HCT116 (cell line): Measurements from ENCODE around the gene PLEKHG3. TPM values are rescaled to one million over a fixed set of nuclear protein-coding genes. Genes with fewer than 3 reads are reported as not detected.

Experiments used
- ATAC-seq: fragments of 200-7000 bp; cut with Tn5 transposase; 2 replicates; pipeline ENCODE4 v1.9.1; 2020; ENCODE audit warnings: mild to moderate bottlenecking, moderate library complexity
- BruUV-seq: library from RNA; stranded (reverse); fragments of 400-500 nt; replicated peaks from 2 replicates; lab custom pipeline; 2021; lab: Mats Ljungman, UMichigan
- CTCF ChIA-PET: fragments of 300-600 bp; sonication (Branson Sonifier 250); formaldehyde crosslinking; loops from one replicate; lab custom pipeline; 2021; ENCODE audit warnings: antibody characterized with exemption; lab: Charles Lee
- POLR2A ChIA-PET: fragments of 300-600, 350-600 bp; sonication (Branson Sonifier 250); formaldehyde crosslinking; loops from one replicate; lab custom pipeline; 2021; ENCODE audit warnings: antibody characterized with exemption; lab: Charles Lee
- RAD21 ChIA-PET, 2 experiments: fragments of 300-600 bp; sonication (Branson Sonifier 250); formaldehyde crosslinking; loops; one replicate each; lab custom pipeline; 2023; ENCODE audit warnings: low total read pairs in 2 of 2; ENCODE audit not compliant: uncharacterized antibody in 2 of 2, unreplicated experiment in 2 of 2, low non-redundant PET in 1 of 2; lab: Charles Lee
- DNase-seq: peaks from one replicate; pipeline ENCODE4 v3.0.0-alpha.2; 2010; ENCODE audit warnings: low read depth, low spot score
- H2AFZ ChIP-seq: fragments of 200-600 bp; shearing (Covaris generic), sonication (generic); 2 replicates; pipeline ENCODE4 v1.6.1; 2017; ENCODE audit warnings: low read depth, mixed run types, mixed read lengths, antibody characterized with exemption, low read length; ENCODE audit not compliant: poor library complexity, severe bottlenecking
- H3K27ac ChIP-seq: 2 replicates; pipeline ENCODE4 v1.5.1; 2012; ENCODE audit warnings: low read depth, low read length
- H3K27me3 ChIP-seq: fragments of 200-600 bp; sonication (generic); 2 replicates; pipeline ENCODE4 v1.6.1; 2016; ENCODE audit warnings: mixed run types, low read length, mixed read lengths; ENCODE audit not compliant: insufficient read depth
- H3K36me3 ChIP-seq, 2 experiments: fragments of 200-500 bp in 1 of 2; fragments of 200-600 bp in 1 of 2; sonication (Bioruptor generic) in 1 of 2; sonication (generic) in 1 of 2; 2 replicates each; pipeline versions ENCODE4 v1.5.1 to v1.6.1; 2014 to 2016; ENCODE audit warnings: low read length in 2 of 2, inconsistent platforms in 1 of 2, mixed read lengths in 1 of 2, mixed run types in 1 of 2; ENCODE audit not compliant: insufficient read depth in 2 of 2, control insufficient read depth in 1 of 2
- H3K4me1 ChIP-seq, 2 experiments: fragments of 200-600 bp in 1 of 2; sonication (generic) in 1 of 2; 2 replicates each; pipeline versions ENCODE4 v1.5.1 to v1.6.1; 2012 to 2017; ENCODE audit warnings: low read length in 2 of 2, inconsistent platforms in 1 of 2, mild to moderate bottlenecking in 1 of 2, mixed read lengths in 1 of 2, mixed run types in 1 of 2, moderate library complexity in 1 of 2; ENCODE audit not compliant: insufficient read depth in 2 of 2, control insufficient read depth in 1 of 2
- H3K4me2 ChIP-seq: fragments of 200-600 bp; sonication (generic); 2 replicates; pipeline ENCODE4 v1.6.1; 2017; ENCODE audit warnings: mixed run types, low read length, mixed read lengths
- H3K4me3 ChIP-seq, 2 experiments: fragments of 200-600 bp in 1 of 2; sonication (generic) in 1 of 2; replicated peaks in 1 of 2; 2 replicates each; pipeline ENCODE4 v1.5.1; 2011 to 2016; ENCODE audit warnings: low read length in 2 of 2, control low read depth in 1 of 2, low read depth in 1 of 2, mild to moderate bottlenecking in 1 of 2, mixed read lengths in 1 of 2, mixed run types in 1 of 2
- H3K79me2 ChIP-seq: fragments of 200-600 bp; sonication (generic); 2 replicates; pipeline ENCODE4 v1.6.1; 2017; ENCODE audit warnings: mild to moderate bottlenecking, mixed run types, low read length, moderate library complexity, mixed read lengths; ENCODE audit not compliant: insufficient read depth
- H3K9ac ChIP-seq: fragments of 200-600 bp; sonication (generic); 2 replicates; pipeline ENCODE4 v1.6.1; 2016; ENCODE audit warnings: low read length, mixed read lengths
- H3K9me2 ChIP-seq: fragments of 200-600 bp; sonication (generic), shearing (Covaris generic); 2 replicates; pipeline ENCODE4 v1.6.1; 2017; ENCODE audit warnings: mixed run types, mild to moderate bottlenecking, moderate library complexity; ENCODE audit not compliant: insufficient read depth
- H3K9me3 ChIP-seq, 2 experiments: fragments of 200-500 bp in 1 of 2; fragments of 200-600 bp in 1 of 2; sonication (Bioruptor generic) in 1 of 2; sonication (generic) in 1 of 2; 2 replicates each; pipeline ENCODE4 v1.6.1; 2014 to 2017; ENCODE audit warnings: low read length in 2 of 2, mixed read lengths in 2 of 2, inconsistent platforms in 1 of 2, low read depth in 1 of 2, mild to moderate bottlenecking in 1 of 2, mixed run types in 1 of 2, moderate library complexity in 1 of 2; ENCODE audit not compliant: control insufficient read depth in 1 of 2, insufficient read depth in 1 of 2
- H4K20me1 ChIP-seq: fragments of 200-600 bp; sonication (generic), shearing (Covaris generic); 2 replicates; pipeline ENCODE4 v1.6.1; 2017; ENCODE audit warnings: mixed run types, mild to moderate bottlenecking, moderate library complexity; ENCODE audit not compliant: insufficient read depth
- ATF3 ChIP-seq: IDR thresholded peaks from 2 replicates; pipeline ENCODE4 v1.6.1; 2012
- CBX3 ChIP-seq: IDR thresholded peaks from 2 replicates; pipeline ENCODE4 v1.6.1; 2012; ENCODE audit warnings: low read depth
- CEBPB ChIP-seq: IDR thresholded peaks from 2 replicates; pipeline ENCODE4 v1.6.1; 2012; ENCODE audit warnings: low read depth
- CTCF ChIP-seq, 3 experiments: fragments of 200-600 bp in 1 of 3; sonication (generic) in 1 of 3; IDR thresholded peaks in 2 of 3; conservative IDR thresholded peaks in 1 of 3; 2 replicates each; pipeline ENCODE4 v1.5.1; 2012 to 2017; ENCODE audit warnings: low read depth in 2 of 3, low read length in 2 of 3, antibody characterized with exemption in 1 of 3, borderline replicate concordance in 1 of 3, control low read depth in 1 of 3, mild to moderate bottlenecking in 1 of 3, mixed read lengths in 1 of 3, mixed run types in 1 of 3, moderate library complexity in 1 of 3; ENCODE audit not compliant: insufficient read depth in 1 of 3
- ELF1 ChIP-seq: IDR thresholded peaks from 2 replicates; pipeline ENCODE4 v1.6.1; 2012; ENCODE audit warnings: low read depth, borderline replicate concordance
- EZH2phosphoT487 ChIP-seq: fragments of 200-600 bp; IDR thresholded peaks from 2 replicates; pipeline ENCODE4 v1.6.1; 2018; ENCODE audit warnings: antibody characterized with exemption, borderline replicate concordance
- FOSL1 ChIP-seq: IDR thresholded peaks from 2 replicates; pipeline ENCODE4 v1.6.1; 2012; ENCODE audit warnings: low read depth
- JUND ChIP-seq: IDR thresholded peaks from 2 replicates; pipeline ENCODE4 v1.6.1; 2012
- MAX ChIP-seq: IDR thresholded peaks from 2 replicates; pipeline ENCODE4 v1.6.1; 2012
- POLR2A ChIP-seq: IDR thresholded peaks from 2 replicates; pipeline ENCODE4 v1.7.0; 2011; ENCODE audit warnings: borderline replicate concordance; ENCODE audit not compliant: insufficient read depth, insufficient read length; ENCODE audit errors: extremely low read depth
- POLR2AphosphoS5 ChIP-seq: IDR thresholded peaks from 2 replicates; pipeline ENCODE4 v1.6.1; 2011; ENCODE audit warnings: mild to moderate bottlenecking, low read depth, low read length, moderate library complexity
- REST ChIP-seq: IDR thresholded peaks from 2 replicates; pipeline ENCODE4 v1.6.1; 2012; ENCODE audit warnings: low read depth
- SIN3A ChIP-seq: IDR thresholded peaks from 2 replicates; pipeline ENCODE4 v1.6.1; 2012; ENCODE audit warnings: low read depth
- SP1 ChIP-seq: IDR thresholded peaks from 2 replicates; pipeline ENCODE4 v1.6.1; 2012; ENCODE audit warnings: low read depth
- TCF7L2 ChIP-seq: IDR thresholded peaks from 2 replicates; pipeline ENCODE4 v1.7.0; 2011; ENCODE audit warnings: borderline replicate concordance, inconsistent platforms; ENCODE audit not compliant: insufficient read depth, insufficient read length; ENCODE audit errors: extremely low read depth
- YY1 ChIP-seq: IDR thresholded peaks from 2 replicates; pipeline ENCODE4 v1.6.1; 2011; ENCODE audit warnings: low read length, low read depth, moderate library complexity, mild to moderate bottlenecking; ENCODE audit not compliant: insufficient replicate concordance; ENCODE audit errors: extremely low read depth
- ZBTB33 ChIP-seq: IDR thresholded peaks from 2 replicates; pipeline ENCODE4 v1.6.1; 2011; ENCODE audit warnings: mild to moderate bottlenecking, low read length, moderate library complexity; ENCODE audit not compliant: insufficient replicate concordance; ENCODE audit errors: extremely low read depth
- ZNF274 ChIP-seq: fragments of 200-500 bp; sonication (Bioruptor generic); IDR thresholded peaks from 2 replicates; pipeline ENCODE4 v1.6.1; 2014; ENCODE audit warnings: mild to moderate bottlenecking, low read depth, low read length, inconsistent platforms
- intact Hi-C: fragments of 100-400 bp; cut with micrococcal nuclease; formaldehyde crosslinking; loops from 2 replicates; pipeline ENCODE4 v1.10.0; 2022
- total RNA-seq: library from RNA; stranded (reverse); gene quantifications from one replicate; pipeline ENCODE4 v1.2.1, GENCODE V29; 2021; ENCODE audit not compliant: unreplicated experiment

The PLEKHG3 gene
- total RNA-seq, 1 experiment from 2014 or later, result 55.6 TPM

GRCh38 chr14:64792231-64792630 lies 88.0 kb downstream of the PLEKHG3 start:
- intact Hi-C loops, result no loop called here
- Histone ChIP-seq H3K4me3 (no peak overlapping the region), H3K79me2 (no peaks in the 10 kb centered on the region), H3K9me3 (no peaks in the 10 kb centered on the region), H3K9ac (no peak overlapping the region), H3K9me2 (no peaks in the 10 kb centered on the region), H4K20me1 (no peaks in the 10 kb centered on the region), H3K36me3 (no peaks in the 10 kb centered on the region), H2AFZ (no peak overlapping the region), H3K4me2 (no peak overlapping the region), H3K27ac (no peak overlapping the region), H3K4me1 (peaks cover 2 to 11% of the 10 kb centered on the region in 2 experiments; a peak in 2 of 4 replicates), H3K27me3 (no peaks in the 10 kb centered on the region)
- POLR2A ChIA-PET, result interaction anchor here (1.0 kb wide), 1 partner anchor 23 kb away, joined by 3 read pairs; no protein-coding TSS in a partner anchor
- TF ChIP-seq ZBTB33 (no peak), POLR2AphosphoS5 (no peak), TCF7L2 (no peak), EZH2phosphoT487 (no peak), SP1 (no peak), YY1 (no peak), MAX (no peak), POLR2A (no peak), CEBPB (no peak), ELF1 (no peak), CBX3 (no peak), SIN3A (no peak), CTCF (IDR thresholded peaks at IDR 0.05 in 2 of 3, conservative IDR thresholded peaks at IDR 0.05 in 1 of 3; ENCODE audit: borderline replicate concordance in 1 of 3, insufficient read depth in 1 of 3, low read depth in 2 of 3, low read length in 2 of 3) (no peak), REST (no peak), ZNF274 (no peak), JUND (no peak), ATF3 (no peak), FOSL1 (no peak)
- RAD21 ChIA-PET, result no interaction called here
- no TSS peak for BruUV-seq
- no peak for ATAC-seq
- CTCF ChIA-PET, result interaction anchor here (1.3 kb wide), 1 partner anchor 8 kb away, joined by 4 read pairs; no protein-coding TSS in a partner anchor
- DNase-seq, result no peak
